ENCODE measurements around the gene MEGF6. TPM values are rescaled to one million over a fixed set of nuclear protein-coding genes. Genes with fewer than 3 reads are reported as not detected.

Gene MEGF6
- total RNA-seq, 2 experiments from 2014 or later = 2.0 to 2.5 TPM

DNA sequence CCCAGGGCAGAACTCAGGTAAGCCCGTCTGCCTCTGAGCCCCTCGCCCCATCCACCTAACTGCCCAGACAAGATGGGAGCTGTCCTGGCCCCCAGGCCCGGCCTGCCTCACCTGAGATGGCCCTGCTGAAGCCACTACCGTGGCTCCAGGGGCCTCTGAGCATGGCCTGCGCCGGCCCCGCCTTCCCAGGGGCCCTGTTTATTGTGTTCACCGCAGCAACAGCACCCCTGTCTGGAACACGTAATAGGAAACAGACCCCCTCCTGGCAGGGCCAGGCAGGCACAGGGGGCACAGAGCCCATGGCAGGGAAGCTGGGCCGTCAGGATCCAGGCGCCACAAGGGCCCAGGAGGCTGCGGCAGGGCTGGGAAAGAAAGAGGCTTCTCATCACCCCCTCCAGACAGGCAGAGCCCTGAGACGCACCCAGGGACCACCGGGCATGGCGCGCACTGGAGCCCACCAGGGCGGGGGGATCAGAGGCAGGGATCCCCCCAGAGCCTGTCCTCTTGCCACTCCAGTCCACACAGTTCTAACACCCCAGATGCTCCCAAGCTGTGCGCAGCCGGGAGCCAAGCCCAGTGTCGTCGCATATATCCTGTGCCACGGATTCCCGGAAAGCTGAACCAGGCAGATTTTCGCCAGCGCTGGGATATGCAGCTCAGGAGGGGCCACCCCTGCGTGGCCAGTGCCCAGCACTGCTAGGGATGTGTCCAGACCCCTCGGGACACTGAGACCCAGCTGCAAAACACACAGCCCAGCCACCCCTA is 94.2 kb downstream of the MEGF6 start:
- Mint-ChIP-seq H3K27ac (no peak overlapping the region), H3K27me3 (no peaks in the 10 kb centered on the region), H3K4me1 (ENCODE audit: low read depth) (no peaks in the 10 kb centered on the region), H3K4me3 (no peak overlapping the region), H3K36me3 (ENCODE audit: low read depth) (no peaks in the 10 kb centered on the region), H3K9me3 (no peaks in the 10 kb centered on the region)
- DNase-seq (no peak), ATAC-seq (no peak)
- POLR2A ChIA-PET = no interaction called here
- intact Hi-C loops (cut with micrococcal nuclease) = no loop called here
- TF ChIP-seq, protein P1, sequence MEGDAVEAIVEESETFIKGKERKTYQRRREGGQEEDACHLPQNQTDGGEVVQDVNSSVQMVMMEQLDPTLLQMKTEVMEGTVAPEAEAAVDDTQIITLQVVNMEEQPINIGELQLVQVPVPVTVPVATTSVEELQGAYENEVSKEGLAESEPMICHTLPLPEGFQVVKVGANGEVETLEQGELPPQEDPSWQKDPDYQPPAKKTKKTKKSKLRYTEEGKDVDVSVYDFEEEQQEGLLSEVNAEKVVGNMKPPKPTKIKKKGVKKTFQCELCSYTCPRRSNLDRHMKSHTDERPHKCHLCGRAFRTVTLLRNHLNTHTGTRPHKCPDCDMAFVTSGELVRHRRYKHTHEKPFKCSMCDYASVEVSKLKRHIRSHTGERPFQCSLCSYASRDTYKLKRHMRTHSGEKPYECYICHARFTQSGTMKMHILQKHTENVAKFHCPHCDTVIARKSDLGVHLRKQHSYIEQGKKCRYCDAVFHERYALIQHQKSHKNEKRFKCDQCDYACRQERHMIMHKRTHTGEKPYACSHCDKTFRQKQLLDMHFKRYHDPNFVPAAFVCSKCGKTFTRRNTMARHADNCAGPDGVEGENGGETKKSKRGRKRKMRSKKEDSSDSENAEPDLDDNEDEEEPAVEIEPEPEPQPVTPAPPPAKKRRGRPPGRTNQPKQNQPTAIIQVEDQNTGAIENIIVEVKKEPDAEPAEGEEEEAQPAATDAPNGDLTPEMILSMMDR (IDR thresholded peaks at IDR 0.05) = no peak
- CTCF ChIA-PET = interaction anchor here (2.5 to 3.1 kb wide), 2 partner anchors 11 to 64 kb away, joined by 10 to 23 read pairs; no protein-coding TSS in a partner anchor

DNA sequence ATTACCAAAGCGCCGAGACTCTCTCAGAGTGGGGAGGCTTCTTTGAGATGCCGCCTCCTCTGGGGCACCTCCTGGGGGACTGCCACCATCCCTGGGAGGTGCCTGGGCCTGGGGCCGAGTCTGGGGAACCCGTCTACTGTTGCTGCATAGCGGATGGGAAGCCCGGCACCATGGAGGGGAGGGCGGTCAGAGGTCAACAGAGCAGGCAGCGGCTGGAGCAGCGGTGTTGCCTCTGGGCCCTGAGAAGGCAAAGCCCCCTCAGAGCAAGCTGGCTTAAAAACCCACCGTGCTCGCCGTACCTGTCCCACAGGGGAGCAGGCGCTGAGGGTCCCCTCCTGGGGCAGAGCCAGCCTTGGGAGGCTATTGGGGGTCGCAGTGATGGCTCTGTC is 94.8 kb downstream of the MEGF6 start:
- Mint-ChIP-seq H3K4me1 (ENCODE audit: low read depth) (no peaks in the 10 kb centered on the region), H3K27me3 (no peaks in the 10 kb centered on the region), H3K4me3 (no peak overlapping the region), H3K27ac (no peak overlapping the region), H3K36me3 (ENCODE audit: low read depth) (no peaks in the 10 kb centered on the region), H3K9me3 (no peaks in the 10 kb centered on the region)
- TF ChIP-seq, protein P1 (IDR thresholded peaks at IDR 0.05) = no peak
- DNase-seq = no peak
- POLR2A ChIA-PET = no interaction called here
- no peak for ATAC-seq
- intact Hi-C loops (cut with micrococcal nuclease) = no loop called here
- CTCF ChIA-PET = interaction anchor here (3.1 kb wide), 1 partner anchor 63 kb away, joined by 10 read pairs; no protein-coding TSS in a partner anchor

DNA sequence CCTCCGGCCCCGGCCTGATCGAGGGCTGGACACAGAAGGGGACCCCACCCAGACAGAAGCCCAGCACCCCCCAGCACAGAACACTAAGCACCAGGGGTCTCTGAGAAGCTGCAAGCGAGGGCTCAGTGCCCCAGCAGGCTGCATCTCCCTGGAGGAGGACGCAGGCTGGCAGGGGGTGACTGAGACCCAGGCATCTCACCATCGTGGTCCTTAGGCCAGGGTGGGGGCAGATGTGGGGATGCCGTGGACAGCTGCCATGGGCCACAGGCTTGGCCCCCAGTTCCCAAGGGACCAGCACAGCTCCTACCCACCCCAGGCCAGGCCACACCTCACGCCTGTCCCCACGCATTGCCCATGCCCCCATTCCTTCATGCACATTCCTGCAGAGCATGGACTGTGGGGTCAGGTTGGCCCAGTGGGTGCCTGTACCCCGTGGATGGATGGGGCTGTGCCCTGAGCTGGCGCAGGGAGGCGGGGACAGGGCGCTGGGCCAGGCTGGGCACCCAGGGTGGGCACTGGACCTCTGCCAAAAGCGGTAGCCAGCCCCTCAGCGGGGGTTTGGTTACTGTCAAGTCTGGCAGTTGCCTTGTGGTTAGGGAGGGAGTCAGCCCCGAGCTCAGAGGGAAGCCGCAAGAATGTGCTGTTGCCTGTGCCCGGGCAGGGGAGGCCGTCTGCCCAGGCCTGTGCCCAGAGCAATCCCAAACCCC is 95.4 kb downstream of the MEGF6 start:
- ATAC-seq (no peak), DNase-seq (no peak)
- peaks cover 1% of the 10 kb centered on the region for H3K4me1 Mint-ChIP-seq (ENCODE audit: low read depth)
- TF ChIP-seq, protein P1 (IDR thresholded peaks at IDR 0.05) = no peak
- no peaks in the 10 kb centered on the region for H3K27me3 Mint-ChIP-seq
- no peak overlapping the region for H3K4me3 Mint-ChIP-seq
- no peaks in the 10 kb centered on the region for H3K36me3 Mint-ChIP-seq (ENCODE audit: low read depth)
- ChIA-PET POLR2A (no interaction called here), CTCF (interaction anchor here (3.1 kb wide), 1 partner anchor 63 kb away, joined by 10 read pairs; no protein-coding TSS in a partner anchor)
- no peak overlapping the region for H3K27ac Mint-ChIP-seq
- intact Hi-C loops (cut with micrococcal nuclease) = no loop called here
- no peaks in the 10 kb centered on the region for H3K9me3 Mint-ChIP-seq

DNA sequence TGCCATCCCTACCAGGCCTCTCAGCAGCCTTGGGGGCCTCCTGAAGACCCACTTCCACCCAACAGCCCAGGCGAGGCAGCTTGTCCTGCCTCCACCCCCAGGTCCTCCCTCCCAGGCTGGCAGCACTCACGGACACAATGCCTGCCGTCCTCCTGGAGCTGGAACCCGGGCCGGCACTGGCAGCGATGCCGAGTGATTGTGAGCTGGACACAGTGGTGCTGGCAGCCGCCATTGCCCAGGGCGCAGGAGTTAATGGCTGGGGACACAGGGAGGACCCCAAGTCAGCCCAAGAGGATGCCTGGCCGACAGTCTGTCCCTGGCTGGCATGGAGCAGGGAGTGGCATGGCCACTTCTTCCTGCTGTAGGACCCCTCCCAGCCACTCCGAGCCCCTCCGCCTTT is 96.0 kb downstream of the MEGF6 start:
- intact Hi-C loops (cut with micrococcal nuclease) = no loop called here
- no peak for DNase-seq
- no peak overlapping the region for H3K4me3 Mint-ChIP-seq
- no peaks in the 10 kb centered on the region for H3K27me3 Mint-ChIP-seq
- H3K9me3 Mint-ChIP-seq = no peaks in the 10 kb centered on the region
- POLR2A ChIA-PET = no interaction called here
- no peak overlapping the region for H3K27ac Mint-ChIP-seq
- CTCF ChIA-PET = no interaction called here
- H3K36me3 Mint-ChIP-seq (ENCODE audit: low read depth) = no peaks in the 10 kb centered on the region
- peaks cover 3% of the 10 kb centered on the region for H3K4me1 Mint-ChIP-seq (ENCODE audit: low read depth)
- TF ChIP-seq, protein P1 (IDR thresholded peaks at IDR 0.05) = no peak
- ATAC-seq = no peak

DNA sequence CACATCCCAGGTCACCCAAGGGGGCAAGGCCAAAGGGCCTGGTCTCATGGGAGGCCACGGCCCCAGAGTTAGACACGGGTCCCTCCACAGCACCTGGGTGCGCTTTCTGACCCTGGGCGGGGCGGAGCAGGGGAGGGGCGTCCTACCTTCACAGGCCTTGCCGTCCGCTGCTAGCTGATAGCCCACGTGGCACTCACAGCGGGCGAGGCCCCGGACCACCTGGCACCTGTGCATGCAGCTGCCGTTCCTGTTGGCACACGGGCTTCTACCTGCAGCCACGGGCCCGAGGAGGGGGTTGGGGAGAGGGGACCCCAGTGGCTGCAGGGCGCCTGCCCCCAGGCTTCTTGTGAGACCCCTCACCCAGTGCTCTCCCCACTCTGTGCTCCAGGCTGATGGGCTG is 96.9 kb downstream of the MEGF6 start:
- CTCF ChIA-PET = no interaction called here
- no peaks in the 10 kb centered on the region for H3K36me3 Mint-ChIP-seq (ENCODE audit: low read depth)
- no peak for ATAC-seq
- no peaks in the 10 kb centered on the region for H3K9me3 Mint-ChIP-seq
- POLR2A ChIA-PET = no interaction called here
- no peak overlapping the region for H3K4me3 Mint-ChIP-seq
- H3K27ac Mint-ChIP-seq = no peak overlapping the region
- H3K4me1 Mint-ChIP-seq (ENCODE audit: low read depth) = peaks cover 3% of the 10 kb centered on the region
- DNase-seq = no peak
- no peaks in the 10 kb centered on the region for H3K27me3 Mint-ChIP-seq
- intact Hi-C loops (cut with micrococcal nuclease) = no loop called here
- TF ChIP-seq, protein P1 (IDR thresholded peaks at IDR 0.05) = no peak

Data from activated CD8-positive, alpha-beta T cell treated with anti-CD3 and anti-CD28 coated beads for 36 hours (primary cell).